Mesenchymal stem cell (in vitro differentiated cells and primary cell): ENCODE measurements around the gene ITPKC.
A peak's percentile ranks its signal among the peaks of the same experiment; 100 is the strongest.

Experiments
- DNase-seq: peaks from one replicate; pipeline ENCODE4 v3.0.0-alpha.2; 2013
- H2AFZ ChIP-seq: one replicate; pipeline ENCODE4 v1.6.1; 2013; ENCODE audit warnings: low read depth, mild to moderate bottlenecking, control low read depth, inconsistent platforms, low read length, moderate library complexity
- H2AK5ac ChIP-seq: 2 replicates; pipeline ENCODE4 v1.6.1; 2013; ENCODE audit warnings: low read length, moderate library complexity, mild to moderate bottlenecking, inconsistent platforms; ENCODE audit not compliant: severe bottlenecking
- H2BK120ac ChIP-seq: one replicate; pipeline ENCODE4 v1.6.1; 2013; ENCODE audit warnings: low read depth, mild to moderate bottlenecking, inconsistent platforms, low read length, moderate library complexity
- H2BK12ac ChIP-seq, 2 experiments: one replicate each; pipeline ENCODE4 v1.6.1; 2013; ENCODE audit warnings: inconsistent platforms in 2 of 2, low read length in 2 of 2, mild to moderate bottlenecking in 2 of 2, moderate library complexity in 2 of 2, control low read depth in 1 of 2
- H2BK15ac ChIP-seq: one replicate; pipeline ENCODE4 v1.6.1; 2013; ENCODE audit warnings: mild to moderate bottlenecking, low read depth, inconsistent platforms; ENCODE audit not compliant: poor library complexity, severe bottlenecking
- H2BK5ac ChIP-seq: 2 replicates; pipeline ENCODE4 v1.6.1; 2013; ENCODE audit warnings: low read depth, mild to moderate bottlenecking, low read length, control low read depth, inconsistent platforms; ENCODE audit not compliant: poor library complexity, severe bottlenecking
- H3K14ac ChIP-seq, 2 experiments: one replicate each; pipeline ENCODE4 v1.6.1; 2013; ENCODE audit warnings: inconsistent platforms in 2 of 2, low read length in 2 of 2, control low read depth in 1 of 2, mild to moderate bottlenecking in 1 of 2, moderate library complexity in 1 of 2
- H3K18ac ChIP-seq, 2 experiments: one replicate each; pipeline ENCODE4 v1.6.1; 2013; ENCODE audit warnings: inconsistent platforms in 2 of 2, low read length in 2 of 2, control low read depth in 1 of 2, low read depth in 1 of 2, mild to moderate bottlenecking in 1 of 2
- H3K23ac ChIP-seq, 2 experiments: one replicate each; pipeline ENCODE4 v1.6.1; 2013; ENCODE audit warnings: inconsistent platforms in 2 of 2, low read length in 2 of 2, mild to moderate bottlenecking in 2 of 2, moderate library complexity in 2 of 2, control low read depth in 1 of 2
- H3K27ac ChIP-seq: 2 replicates; pipeline ENCODE4 v1.5.1; 2013; ENCODE audit warnings: mild to moderate bottlenecking, moderate library complexity, low read length, control low read depth, inconsistent platforms; ENCODE audit not compliant: poor library complexity, severe bottlenecking
- H3K27me3 ChIP-seq, 2 experiments: 2 replicates each; pipeline versions ENCODE4 v1.6.1 to v1.7.0; 2013; ENCODE audit warnings: low read length in 2 of 2, mild to moderate bottlenecking in 2 of 2, moderate library complexity in 2 of 2, control low read depth in 1 of 2, inconsistent platforms in 1 of 2; ENCODE audit not compliant: control insufficient read depth in 1 of 2, insufficient read depth in 1 of 2
- H3K36me3 ChIP-seq, 2 experiments: 2 replicates each; pipeline versions ENCODE4 v1.6.1 to v1.7.0; 2013; ENCODE audit warnings: low read length in 2 of 2, control low read depth in 1 of 2, inconsistent platforms in 1 of 2, low read depth in 1 of 2, mild to moderate bottlenecking in 1 of 2; ENCODE audit not compliant: insufficient read depth in 2 of 2, control insufficient read depth in 1 of 2
- H3K4ac ChIP-seq, 2 experiments: one replicate each; pipeline ENCODE4 v1.6.1; 2013; ENCODE audit warnings: inconsistent platforms in 2 of 2, low read length in 2 of 2, mild to moderate bottlenecking in 2 of 2, moderate library complexity in 2 of 2, control low read depth in 1 of 2, low read depth in 1 of 2
- H3K4me1 ChIP-seq: 2 replicates; pipeline ENCODE4 v1.6.1; 2013; ENCODE audit warnings: low read depth, low read length, control low read depth; ENCODE audit not compliant: control insufficient read depth, insufficient read depth
- H3K4me2 ChIP-seq: 2 replicates; pipeline ENCODE4 v1.6.1; 2013; ENCODE audit warnings: low read length, mild to moderate bottlenecking, inconsistent platforms; ENCODE audit not compliant: poor library complexity, severe bottlenecking
- H3K4me3 ChIP-seq, 2 experiments: 2 replicates each; pipeline versions ENCODE4 v1.5.1 to v1.7.0; 2013; ENCODE audit warnings: low read length in 2 of 2, mild to moderate bottlenecking in 2 of 2, control low read depth in 1 of 2, low read depth in 1 of 2; ENCODE audit not compliant: insufficient read depth in 1 of 2
- H3K79me1 ChIP-seq: replicated peaks from 2 replicates; pipeline ENCODE4 v1.6.1; 2013; ENCODE audit warnings: mild to moderate bottlenecking, control low read depth, low read length, inconsistent platforms; ENCODE audit not compliant: poor library complexity, severe bottlenecking
- H3K9ac ChIP-seq: 2 replicates; pipeline ENCODE4 v1.7.0; 2013; ENCODE audit warnings: mild to moderate bottlenecking, low read length, moderate library complexity
- H3K9me3 ChIP-seq: 2 replicates; pipeline ENCODE4 v1.7.0; 2013; ENCODE audit warnings: mild to moderate bottlenecking, low read length; ENCODE audit not compliant: control insufficient read depth
- H4K8ac ChIP-seq: one replicate; pipeline ENCODE4 v1.6.1; 2013; ENCODE audit warnings: inconsistent platforms, mild to moderate bottlenecking, low read length, moderate library complexity
- H4K91ac ChIP-seq: one replicate; pipeline ENCODE4 v1.6.1; 2013; ENCODE audit warnings: mild to moderate bottlenecking, low read length, inconsistent platforms
- WGBS: methylation state at CpG from one replicate; pipeline ENCODE4 v1.1.7; 2013; ENCODE audit warnings: mixed read lengths; 5-methylcytosine and 5-hydroxymethylcytosine counted together

ITPKC gene

DNA sequence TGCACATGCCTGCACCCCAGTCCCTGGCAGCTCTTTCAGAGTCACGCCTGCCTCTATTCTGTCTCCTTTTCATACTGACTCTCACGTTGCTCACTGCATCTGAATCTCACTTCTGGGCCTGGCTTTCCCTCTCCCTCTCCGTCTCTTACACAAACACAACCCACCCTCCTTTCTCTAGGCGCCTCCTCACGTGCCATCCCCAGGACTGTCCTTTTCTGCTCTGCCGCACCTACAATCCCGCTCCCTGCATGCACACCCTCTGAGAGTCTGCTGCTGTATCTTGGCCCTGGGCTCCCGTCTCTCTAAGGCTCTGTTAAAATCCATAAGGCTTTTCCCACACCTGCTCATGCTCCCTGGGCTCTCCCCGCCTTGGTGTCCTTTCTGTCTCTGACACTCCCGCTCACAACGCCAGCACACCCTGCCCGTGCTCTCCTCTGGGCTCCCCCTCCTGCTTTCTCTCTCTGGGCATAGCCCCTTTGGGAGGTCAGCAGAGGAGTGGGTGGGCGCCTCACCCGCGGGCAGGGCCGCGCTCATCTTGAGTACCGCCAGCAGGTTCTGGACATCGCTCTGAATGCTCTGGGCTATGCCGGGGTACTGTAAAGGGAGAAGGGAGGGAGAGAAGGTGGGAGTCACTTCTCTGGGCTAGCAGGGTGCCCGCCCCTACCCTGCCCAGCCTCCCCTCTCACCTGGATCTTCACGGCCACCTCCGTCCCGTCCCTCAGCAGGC, 13.7 kb upstream of the ITPKC start:
- H3K4me3 ChIP-seq: no peak overlapping the region
- H2BK15ac ChIP-seq: no peak overlapping the region
- H3K9me3 ChIP-seq: no peaks in the 10 kb centered on the region
- H3K4me2 ChIP-seq: no peak overlapping the region
- no peak for DNase-seq
- H2BK5ac ChIP-seq: no peak overlapping the region
- no peak overlapping the region for H2AFZ ChIP-seq
- H4K8ac ChIP-seq: peak overlapping the region; percentile 72
- peaks cover 15% of the 10 kb centered on the region for H3K79me1 ChIP-seq
- 92% methylated on average over 18 of the region's 24 CpGs for WGBS
- H4K91ac ChIP-seq: no peak overlapping the region
- no peak overlapping the region for H3K9ac ChIP-seq
- no peak overlapping the region for H2BK120ac ChIP-seq
- H2BK12ac ChIP-seq: no peak overlapping the region
- H3K27ac ChIP-seq: no peak overlapping the region
- peaks cover 7% of the 10 kb centered on the region for H3K4me1 ChIP-seq
- H3K4ac ChIP-seq: no peak overlapping the region
- H2AK5ac ChIP-seq: no peak overlapping the region
- H3K27me3 ChIP-seq: no peaks in the 10 kb centered on the region
- H3K23ac ChIP-seq: no peak overlapping the region
- peaks cover 69 to 76% of the 10 kb centered on the region in 2 experiments for H3K36me3 ChIP-seq
- H3K18ac ChIP-seq: no peak overlapping the region
- H3K14ac ChIP-seq: no peak overlapping the region

DNA sequence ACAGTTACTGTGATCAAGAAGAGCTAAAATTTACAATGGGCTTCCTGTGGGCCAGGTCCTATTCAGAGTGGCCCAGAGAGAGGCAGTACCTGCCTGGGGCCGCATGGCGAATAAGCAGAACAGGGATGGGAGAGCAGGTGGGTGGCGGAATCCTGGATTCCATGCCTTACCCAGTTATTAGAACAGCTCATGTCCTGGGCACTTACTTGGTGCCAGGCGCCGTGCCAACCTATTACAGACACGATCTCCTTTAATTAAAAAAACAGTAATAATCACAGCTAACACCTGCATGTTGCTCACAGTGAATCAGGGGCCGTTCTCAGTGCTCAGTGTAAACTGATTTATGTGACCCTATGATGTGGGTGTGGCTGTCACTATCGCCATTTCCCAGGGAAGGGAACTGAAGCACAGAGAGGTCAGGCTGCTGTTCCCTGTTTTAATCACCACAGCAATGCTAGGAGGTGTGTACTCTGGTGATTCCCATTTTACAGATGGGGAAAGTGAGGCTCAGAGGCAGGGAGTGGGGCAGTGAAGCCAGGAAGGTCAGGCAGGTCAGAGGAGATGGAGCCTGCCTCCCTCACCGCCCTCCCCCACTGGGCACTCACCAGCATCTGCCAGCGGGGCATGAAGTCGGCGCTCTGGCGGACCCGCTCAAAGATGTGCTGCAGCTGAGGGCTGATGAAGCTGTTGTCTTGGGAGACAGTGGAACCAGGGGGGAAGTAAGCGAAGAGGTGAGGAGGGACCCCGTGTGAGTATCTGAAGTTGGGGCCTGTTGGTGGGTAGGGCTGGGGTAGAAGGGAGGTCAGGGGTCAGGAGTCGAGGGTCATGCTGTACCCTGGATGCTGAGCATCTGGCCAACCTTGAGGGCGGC, 12.2 kb upstream of the ITPKC start:
- no peak for DNase-seq
- Histone ChIP-seq H2BK120ac (no peak overlapping the region), H3K4me1 (peaks cover 7% of the 10 kb centered on the region), H3K4me2 (no peak overlapping the region), H3K4ac (no peak overlapping the region), H3K4me3 (no peak overlapping the region), H3K23ac (no peak overlapping the region), H3K27ac (no peak overlapping the region), H4K91ac (no peak overlapping the region), H4K8ac (no peak overlapping the region), H2BK5ac (no peak overlapping the region), H3K9ac (no peak overlapping the region), H3K27me3 (no peaks in the 10 kb centered on the region), H3K9me3 (no peaks in the 10 kb centered on the region), H2BK15ac (no peak overlapping the region), H2BK12ac (no peak overlapping the region), H2AK5ac (no peak overlapping the region), H3K14ac (no peak overlapping the region), H3K36me3 (peaks cover 65 to 79% of the 10 kb centered on the region in 2 experiments), H3K18ac (no peak overlapping the region), H2AFZ (no peak overlapping the region), H3K79me1 (peaks cover 15% of the 10 kb centered on the region)
- 98% methylated on average over 17 of the region's 18 CpGs for WGBS

DNA sequence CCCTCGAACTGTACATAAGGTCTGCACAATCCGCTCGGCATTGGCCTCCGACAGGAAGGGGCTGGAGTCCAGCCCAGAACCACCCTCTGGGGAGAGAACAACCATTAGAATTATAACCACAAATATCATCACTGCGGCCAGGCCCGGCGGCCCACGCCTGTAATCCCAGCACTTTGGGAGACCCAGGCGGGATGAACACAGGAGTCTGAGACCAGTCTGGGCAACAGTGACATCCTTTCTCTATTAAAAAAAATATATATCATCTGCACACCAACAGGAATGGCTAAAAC, 11.6 kb upstream of the ITPKC start:
- peaks cover 18% of the 10 kb centered on the region for H3K79me1 ChIP-seq
- no peak overlapping the region for H2BK15ac ChIP-seq
- no peak overlapping the region for H2BK5ac ChIP-seq
- H3K27me3 ChIP-seq: no peaks in the 10 kb centered on the region
- no peak overlapping the region for H3K27ac ChIP-seq
- WGBS: 97% methylated on average over 9 of the region's 9 CpGs
- peaks cover 64 to 77% of the 10 kb centered on the region in 2 experiments for H3K36me3 ChIP-seq
- H3K4me3 ChIP-seq: no peak overlapping the region
- H3K9me3 ChIP-seq: no peaks in the 10 kb centered on the region
- H3K9ac ChIP-seq: no peak overlapping the region
- no peak overlapping the region for H2AK5ac ChIP-seq
- no peak overlapping the region for H2BK12ac ChIP-seq
- peaks cover 3% of the 10 kb centered on the region for H3K4me1 ChIP-seq
- DNase-seq: no peak
- no peak overlapping the region for H3K23ac ChIP-seq
- no peak overlapping the region for H3K14ac ChIP-seq
- no peak overlapping the region for H3K18ac ChIP-seq
- no peak overlapping the region for H4K91ac ChIP-seq
- no peak overlapping the region for H4K8ac ChIP-seq
- no peak overlapping the region for H2AFZ ChIP-seq
- no peak overlapping the region for H3K4me2 ChIP-seq
- no peak overlapping the region for H3K4ac ChIP-seq
- H2BK120ac ChIP-seq: no peak overlapping the region

DNA sequence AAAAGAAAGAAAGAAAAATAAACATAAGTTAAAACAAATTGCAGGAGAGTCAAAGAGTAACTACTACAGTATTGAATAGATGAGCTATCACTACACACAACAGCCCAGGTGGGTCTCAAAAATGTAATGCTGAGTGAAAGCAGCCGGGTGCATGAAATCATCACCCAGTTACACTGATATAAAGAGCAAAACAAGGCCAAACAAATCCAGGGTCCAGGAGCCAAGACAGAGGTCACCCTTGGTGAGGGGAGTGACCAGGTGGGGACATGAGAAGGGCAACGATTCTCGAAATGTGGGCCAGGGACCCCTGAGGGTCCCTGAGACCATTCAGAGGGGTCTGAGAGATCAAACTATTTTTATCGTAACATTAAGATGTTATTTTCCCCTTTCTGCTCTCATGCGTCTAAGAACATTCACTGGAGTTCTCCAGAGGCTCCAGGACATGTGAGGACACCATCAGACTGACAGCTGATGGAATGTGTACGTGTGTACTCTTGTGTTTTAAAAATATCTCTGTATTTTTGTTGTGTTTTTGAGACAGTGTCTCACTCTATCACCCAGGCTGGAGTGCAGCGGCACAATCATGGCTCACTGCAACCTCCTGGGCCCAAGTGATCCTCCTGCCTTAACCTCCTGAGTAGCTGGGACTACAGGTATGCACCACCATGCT, 10.8 kb upstream of the ITPKC start:
- DNase-seq: no peak
- H4K8ac ChIP-seq: no peak overlapping the region
- H3K4ac ChIP-seq: no peak overlapping the region
- peaks cover 1% of the 10 kb centered on the region for H3K4me1 ChIP-seq
- H2BK5ac ChIP-seq: no peak overlapping the region
- no peak overlapping the region for H4K91ac ChIP-seq
- H3K18ac ChIP-seq: no peak overlapping the region
- H2BK12ac ChIP-seq: no peak overlapping the region
- no peak overlapping the region for H2BK15ac ChIP-seq
- 84% methylated on average over 5 of the region's 7 CpGs for WGBS
- H3K27me3 ChIP-seq: no peaks in the 10 kb centered on the region
- no peak overlapping the region for H2AK5ac ChIP-seq
- H2AFZ ChIP-seq: no peak overlapping the region
- no peak overlapping the region for H3K14ac ChIP-seq
- no peaks in the 10 kb centered on the region for H3K9me3 ChIP-seq
- peaks cover 20% of the 10 kb centered on the region for H3K79me1 ChIP-seq
- no peak overlapping the region for H3K9ac ChIP-seq
- H3K4me3 ChIP-seq: no peak overlapping the region
- no peak overlapping the region for H3K27ac ChIP-seq
- H2BK120ac ChIP-seq: no peak overlapping the region
- no peak overlapping the region for H3K4me2 ChIP-seq
- H3K36me3 ChIP-seq: peaks cover 61 to 75% of the 10 kb centered on the region in 2 experiments
- no peak overlapping the region for H3K23ac ChIP-seq
